ENCODE measurements around the gene PROSER3. TPM values are rescaled to one million over a fixed set of nuclear protein-coding genes. Genes with fewer than 3 reads are reported as not detected.

The PROSER3 gene
- total and polyA plus RNA-seq, 9 of the 15 experiments (the other 6 are each of a cell fraction or from before 2014, with no cell fraction given) = 1.0 to 39.5 (median 5.1) TPM

- no peak overlapping the region for H3K27ac ChIP-seq (ENCODE audit: extremely low read depth, low read depth, low read length)
- ChIA-PET POLR2A (interaction anchor here (0.7 to 1.2 kb wide), 2 partner anchors 17 to 28 kb away, joined by 3 to 5 read pairs; partner anchors contain the start of gene LIN37), CTCF (ENCODE audit: low intra/inter-chr PET ratio) (no interaction called here)
- H3K9me1 ChIP-seq (ENCODE audit: control insufficient read depth, insufficient read depth, low read length) = no peaks in the 10 kb centered on the region
- no peaks in the 10 kb centered on the region for H3K9me3 ChIP-seq (replicated peaks; ENCODE audit: control insufficient read depth, insufficient read depth, low read depth, low read length)
- no peak overlapping the region for H3K4me2 ChIP-seq (ENCODE audit: insufficient read depth, low read length)
- DNase-seq (ENCODE audit: extremely low read depth in 1 of 4, low spot score in 3 of 4) = no peak
- H3K27me3 ChIP-seq (ENCODE audit: control insufficient read depth in 2 of 2, insufficient read depth in 2 of 2, low read length in 2 of 2) = no peaks in the 10 kb centered on the region
- peaks cover 33% of the 10 kb centered on the region for H3K79me2 ChIP-seq (ENCODE audit: control insufficient read depth, insufficient read depth, low read length)
- FAIRE-seq = no peak
- intact Hi-C loops (cut with micrococcal nuclease) = no loop called here
- H3K4me3 ChIP-seq = no peak overlapping the region
- TF ChIP-seq ESRRA (IDR thresholded peaks at IDR 0.05; ENCODE audit: borderline replicate concordance, low read depth) (peak; percentile 73), ZNF24 (IDR thresholded peaks at IDR 0.05) (no peak), HINFP (tag; conservative IDR thresholded peaks at IDR 0.05; ENCODE audit: low read depth) (no peak), FUS (optimal IDR thresholded peaks at IDR 0.05; ENCODE audit: low read depth, low read length) (no peak)
- in situ Hi-C loops (cut with MboI) = no loop called here
- no TSS peak for BruUV-seq (replicated peaks)
- no peak overlapping the region; a peak in 1 of 4 replicates for H3K9ac ChIP-seq (ENCODE audit: insufficient read depth in 1 of 2, low read depth in 2 of 2, low read length in 2 of 2)
- WGBS (ENCODE audit: insufficient coverage, low coverage, missing lambda C conversion rate) = 99% methylated on average over 9 of the region's 9 CpGs
- 0 out of 2 replicates have a peak, but pooled peaks cover 11% of the 10 kb centered on the region for H4K20me1 ChIP-seq (replicated peaks; ENCODE audit: control insufficient read depth, insufficient read depth, low read length)
- peaks cover 56% of the 10 kb centered on the region; the same call in 2 of the 3 replicates for H3K36me3 ChIP-seq (ENCODE audit: control insufficient read depth, insufficient read depth, low read length)
- no peak overlapping the region for H2AFZ ChIP-seq (ENCODE audit: low read depth, low read length)
- peaks cover 14 to 53% of the 10 kb centered on the region in 2 experiments for H3K4me1 ChIP-seq (replicated peaks in 1 of 2; ENCODE audit: control insufficient read depth in 2 of 2, insufficient read depth in 2 of 2, low read length in 2 of 2)
- ATAC-seq = no peak
Observed at GRCh38 chr19:35720163-35720524, 37.8 kb upstream of the PROSER3 start.

- peaks cover 33% of the 10 kb centered on the region for H3K79me2 ChIP-seq (ENCODE audit: control insufficient read depth, insufficient read depth, low read length)
- no peak overlapping the region for H3K4me2 ChIP-seq (ENCODE audit: insufficient read depth, low read length)
- no peak overlapping the region for H2AFZ ChIP-seq (ENCODE audit: low read depth, low read length)
- ChIA-PET CTCF (ENCODE audit: low intra/inter-chr PET ratio) (no interaction called here), POLR2A (interaction anchor here (0.5 to 1.2 kb wide), 3 partner anchors 17 to 552 kb away, joined by 3 to 5 read pairs (median 4); partner anchors contain the start of gene LIN37)
- H3K4me3 ChIP-seq = no peak overlapping the region
- H3K9ac ChIP-seq (ENCODE audit: insufficient read depth in 1 of 2, low read depth in 2 of 2, low read length in 2 of 2) = no peak overlapping the region
- H3K9me3 ChIP-seq (replicated peaks; ENCODE audit: control insufficient read depth, insufficient read depth, low read depth, low read length) = no peaks in the 10 kb centered on the region
- H4K20me1 ChIP-seq (replicated peaks; ENCODE audit: control insufficient read depth, insufficient read depth, low read length) = 0 out of 2 replicates have a peak, but pooled peaks cover 11% of the 10 kb centered on the region
- H3K9me1 ChIP-seq (ENCODE audit: control insufficient read depth, insufficient read depth, low read length) = no peaks in the 10 kb centered on the region
- no peak overlapping the region for H3K27ac ChIP-seq (ENCODE audit: extremely low read depth, low read depth, low read length)
- 99% methylated on average over 15 of the region's 17 CpGs for WGBS (ENCODE audit: insufficient coverage, low coverage, missing lambda C conversion rate)
- no TSS peak for BruUV-seq (replicated peaks)
- no peak for TF ChIP-seq NFXL1 (CRISPR knock-in tag; IDR thresholded peaks at IDR 0.05)
- TF ChIP-seq NCOA1 (IDR thresholded peaks at IDR 0.05; ENCODE audit: low read depth) = no peak
- TF ChIP-seq NUFIP1 (IDR thresholded peaks at IDR 0.05; ENCODE audit: partially characterized antibody) = no peak
- no peak for TF ChIP-seq MXI1 (IDR thresholded peaks at IDR 0.05; ENCODE audit: low read depth, low read length)
- no peak for TF ChIP-seq COPS2 (conservative IDR thresholded peaks at IDR 0.05)
- intact Hi-C loops (cut with micrococcal nuclease) (no loop called here), in situ Hi-C loops (cut with MboI) (no loop called here)
- ATAC-seq = no peak
- H3K36me3 ChIP-seq (ENCODE audit: control insufficient read depth, insufficient read depth, low read length) = peaks cover 61% of the 10 kb centered on the region; the same call in 2 of the 3 replicates
- no peaks in the 10 kb centered on the region for H3K27me3 ChIP-seq (ENCODE audit: control insufficient read depth in 2 of 2, insufficient read depth in 2 of 2, low read length in 2 of 2)
- no peak for DNase-seq (ENCODE audit: extremely low read depth in 1 of 4, low spot score in 3 of 4)
- H3K4me1 ChIP-seq (replicated peaks in 1 of 2; ENCODE audit: control insufficient read depth in 2 of 2, insufficient read depth in 2 of 2, low read length in 2 of 2) = peaks cover 14 to 52% of the 10 kb centered on the region in 2 experiments
- no peak for FAIRE-seq
Observed at GRCh38 chr19:35720648-35721047, 37.3 kb upstream of the PROSER3 start.

All from K562 (cell line).